ENCODE measurements around the gene SLC28A3. TPM values are rescaled to one million over a fixed set of nuclear protein-coding genes. Genes with fewer than 3 reads are reported as not detected.
A peak's percentile ranks its signal among the peaks of the same experiment; 100 is the strongest.

Gene SLC28A3
- total and polyA plus RNA-seq, 10 of the 15 experiments (the other 5 are each of a cell fraction or from before 2014, with no cell fraction given) = 0.03 to 0.39 (median 0.07) TPM; not detected in 2

GRCh38 chr9:84315278-84315877 lies 25.2 kb downstream of the SLC28A3 start:
- H3K36me3 ChIP-seq (ENCODE audit: control insufficient read depth in 2 of 2, insufficient read depth in 2 of 2, low read length in 1 of 2) = no peaks in the 10 kb centered on the region
- peak; percentile 84 for ATAC-seq

More at GRCh38 chr9:84315278-84315877, 25.2 kb downstream of the SLC28A3 start:
- no TSS peak for BruUV-seq (replicated peaks)
- H2AFZ ChIP-seq (ENCODE audit: control insufficient read depth, low read depth, low read length) = peak overlapping the region; percentile 43
- FAIRE-seq = no peak
- CTCF ChIA-PET = interaction anchor here (0.5 to 9.6 kb wide), 31 partner anchors 9 to 465 kb away, joined by 3 to 92 read pairs (median 4); no protein-coding TSS in a partner anchor
- H3K9ac ChIP-seq (ENCODE audit: control insufficient read depth, insufficient read depth, low read length) = no peak overlapping the region
- in situ Hi-C loops (cut with MboI) (loop anchor here (5.0 to 10.0 kb wide), 3 partner anchors 53 to 378 kb away; no protein-coding TSS in a partner anchor), intact Hi-C loops (cut with micrococcal nuclease; ENCODE audit: unreplicated experiment) (loop anchor here (1.0 to 5.0 kb wide), 4 partner anchors 54 to 393 kb away; partner anchors contain the start of gene KIF27)
- no peak for DNase-seq (ENCODE audit: low read depth, low spot score)
- TF ChIP-seq SMC3 (IDR thresholded peaks at IDR 0.05; ENCODE audit: borderline replicate concordance, low read length) (peak; percentile 91; the same call in 1 of the 2 replicates), RAD21 (IDR thresholded peaks at IDR 0.05; ENCODE audit: insufficient read depth, low read depth, low read length) (peak; percentile 95), BHLHE40 (IDR thresholded peaks at IDR 0.05; ENCODE audit: borderline replicate concordance in 1 of 2, low read depth in 2 of 2, low read length in 1 of 2) (peak in 1 of 2 experiments; percentile 28; a peak in 1 of 4 replicates), IKZF2 (IDR thresholded peaks at IDR 0.05) (peak; percentile 35 to 44; a peak in 1 of 4 replicates), STAT1 (conservative IDR thresholded peaks at IDR 0.05) (no peak), CEBPB (IDR thresholded peaks at IDR 0.05; ENCODE audit: borderline replicate concordance in 1 of 2, low read depth in 2 of 2, low read length in 2 of 2) (no peak), YY1 (IDR thresholded peaks at IDR 0.05; ENCODE audit: low read depth, low read length) (peak; percentile 39; the same call in 1 of the 2 replicates), EGR1 (IDR thresholded peaks at IDR 0.05; ENCODE audit: borderline replicate concordance in 1 of 2, low read depth in 2 of 2, low read length in 2 of 2) (no peak), IKZF1 (conservative IDR thresholded peaks at IDR 0.05) (peak; percentile 44; the same call in 1 of the 2 replicates)
- TF ChIP-seq, protein P1, sequence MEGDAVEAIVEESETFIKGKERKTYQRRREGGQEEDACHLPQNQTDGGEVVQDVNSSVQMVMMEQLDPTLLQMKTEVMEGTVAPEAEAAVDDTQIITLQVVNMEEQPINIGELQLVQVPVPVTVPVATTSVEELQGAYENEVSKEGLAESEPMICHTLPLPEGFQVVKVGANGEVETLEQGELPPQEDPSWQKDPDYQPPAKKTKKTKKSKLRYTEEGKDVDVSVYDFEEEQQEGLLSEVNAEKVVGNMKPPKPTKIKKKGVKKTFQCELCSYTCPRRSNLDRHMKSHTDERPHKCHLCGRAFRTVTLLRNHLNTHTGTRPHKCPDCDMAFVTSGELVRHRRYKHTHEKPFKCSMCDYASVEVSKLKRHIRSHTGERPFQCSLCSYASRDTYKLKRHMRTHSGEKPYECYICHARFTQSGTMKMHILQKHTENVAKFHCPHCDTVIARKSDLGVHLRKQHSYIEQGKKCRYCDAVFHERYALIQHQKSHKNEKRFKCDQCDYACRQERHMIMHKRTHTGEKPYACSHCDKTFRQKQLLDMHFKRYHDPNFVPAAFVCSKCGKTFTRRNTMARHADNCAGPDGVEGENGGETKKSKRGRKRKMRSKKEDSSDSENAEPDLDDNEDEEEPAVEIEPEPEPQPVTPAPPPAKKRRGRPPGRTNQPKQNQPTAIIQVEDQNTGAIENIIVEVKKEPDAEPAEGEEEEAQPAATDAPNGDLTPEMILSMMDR (IDR thresholded peaks at IDR 0.05 in 2 of 3, conservative IDR thresholded peaks at IDR 0.05 in 1 of 3; ENCODE audit: control insufficient read depth in 2 of 3, extremely low read depth in 1 of 3, insufficient read depth in 1 of 3, low read depth in 3 of 3, low read length in 3 of 3) = peak; percentile 71 to 87 (median 79); a peak in 5 of 6 replicates
- H3K79me2 ChIP-seq (ENCODE audit: control insufficient read depth, insufficient read depth, low read length) = no peaks in the 10 kb centered on the region
- POLR2A ChIA-PET = interaction anchor here (0.6 kb wide), 1 partner anchor 54 kb away, joined by 3 read pairs; no protein-coding TSS in a partner anchor
- no peak overlapping the region for H3K4me3 ChIP-seq
- SMC1A ChIA-PET (ENCODE audit: uncharacterized antibody, unreplicated experiment) = interaction anchor here (0.6 to 8.4 kb wide), 20 partner anchors 10 to 391 kb away, joined by 3 to 82 read pairs (median 4); no protein-coding TSS in a partner anchor
- H3K27ac ChIP-seq (ENCODE audit: control insufficient read depth, insufficient read depth) = no peak overlapping the region
- H3K27me3 ChIP-seq (replicated peaks in 1 of 2; ENCODE audit: control insufficient read depth in 2 of 2, insufficient read depth in 2 of 2, low read length in 1 of 2) = no peaks in the 10 kb centered on the region
- no peaks in the 10 kb centered on the region; the same call in 1 of the 2 replicates for H3K4me1 ChIP-seq (ENCODE audit: control insufficient read depth, insufficient read depth, low read length)
- H4K20me1 ChIP-seq (ENCODE audit: control insufficient read depth, insufficient read depth) = no peaks in the 10 kb centered on the region
- peak overlapping the region; percentile 36; the same call in 1 of the 2 replicates for H3K4me2 ChIP-seq (ENCODE audit: control insufficient read depth, insufficient read depth)
- H3K9me3 ChIP-seq (replicated peaks; ENCODE audit: control insufficient read depth, insufficient read depth, low read length) = no peaks in the 10 kb centered on the region
- 20% methylated on average over 8 of the region's 8 CpGs for WGBS (ENCODE audit: insufficient coverage, insufficient replicate concordance, low lambda C conversion rate, missing lambda C conversion rate)
- RAD21 ChIA-PET (ENCODE audit: unreplicated experiment) = interaction anchor here (0.6 to 2.8 kb wide), 19 partner anchors 11 to 380 kb away, joined by 3 to 22 read pairs (median 4); partner anchors contain the start of genes HNRNPK and RMI1

Data from GM12878 (cell line).